ENCODE measurements around the gene YPEL1.

- TF ChIP-seq, protein P1, sequence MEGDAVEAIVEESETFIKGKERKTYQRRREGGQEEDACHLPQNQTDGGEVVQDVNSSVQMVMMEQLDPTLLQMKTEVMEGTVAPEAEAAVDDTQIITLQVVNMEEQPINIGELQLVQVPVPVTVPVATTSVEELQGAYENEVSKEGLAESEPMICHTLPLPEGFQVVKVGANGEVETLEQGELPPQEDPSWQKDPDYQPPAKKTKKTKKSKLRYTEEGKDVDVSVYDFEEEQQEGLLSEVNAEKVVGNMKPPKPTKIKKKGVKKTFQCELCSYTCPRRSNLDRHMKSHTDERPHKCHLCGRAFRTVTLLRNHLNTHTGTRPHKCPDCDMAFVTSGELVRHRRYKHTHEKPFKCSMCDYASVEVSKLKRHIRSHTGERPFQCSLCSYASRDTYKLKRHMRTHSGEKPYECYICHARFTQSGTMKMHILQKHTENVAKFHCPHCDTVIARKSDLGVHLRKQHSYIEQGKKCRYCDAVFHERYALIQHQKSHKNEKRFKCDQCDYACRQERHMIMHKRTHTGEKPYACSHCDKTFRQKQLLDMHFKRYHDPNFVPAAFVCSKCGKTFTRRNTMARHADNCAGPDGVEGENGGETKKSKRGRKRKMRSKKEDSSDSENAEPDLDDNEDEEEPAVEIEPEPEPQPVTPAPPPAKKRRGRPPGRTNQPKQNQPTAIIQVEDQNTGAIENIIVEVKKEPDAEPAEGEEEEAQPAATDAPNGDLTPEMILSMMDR (IDR thresholded peaks at IDR 0.05): no peak
- TF ChIP-seq POLR2A (IDR thresholded peaks at IDR 0.05): no peak
Measured at GRCh38 chr22:21682385-21683175, 53.0 kb downstream of the YPEL1 start.

Measured in right lobe of liver (tissue), 4 donors.